ENCODE measurements around the gene MED6. TPM values are rescaled to one million over a fixed set of nuclear protein-coding genes. Genes with fewer than 3 reads are reported as not detected.

The MED6 gene
- total and polyA plus RNA-seq, 5 donors from 2014 or later: 38.7 to 82.8 (median 43.2) TPM

GRCh38 chr14:70595443-70596185 is 4.8 kb downstream of the MED6 start:
- H3K36me3 ChIP-seq (ENCODE audit: control insufficient read depth, insufficient read depth, low read length): peaks cover 66% of the 10 kb centered on the region
- Mint-ChIP-seq H3K36me3 (peaks cover 41% of the 10 kb centered on the region), H3K27me3 (peaks cover 5% of the 10 kb centered on the region), H3K27ac (no peak overlapping the region), H3K4me3 (no peak overlapping the region), H3K9me3 (peaks cover 0 to 3% (median 0%) of the 10 kb centered on the region in 7 donors), H3K4me1 (peaks cover 21 to 51% (median 27%) of the 10 kb centered on the region in 4 donors)
- no peak overlapping the region for H3K27ac ChIP-seq (ENCODE audit: insufficient read depth, low read length, poor library complexity, severe bottlenecking)
- DNase-seq: no peak
- H3K4me3 ChIP-seq (ENCODE audit: low read depth, low read length): no peak overlapping the region
- no peaks in the 10 kb centered on the region for H3K9me3 ChIP-seq (ENCODE audit: control insufficient read depth in 2 of 2, low read length in 2 of 2)
- no peaks in the 10 kb centered on the region for H3K27me3 ChIP-seq (ENCODE audit: control insufficient read depth, insufficient read depth, low read length)
- ATAC-seq (ENCODE audit: low read depth in 2 of 2): no peak
- H3K4me1 ChIP-seq (ENCODE audit: control insufficient read depth, insufficient read depth, low read length, poor library complexity, severe bottlenecking): peaks cover 17% of the 10 kb centered on the region

GRCh38 chr14:70594461-70594860 is 6.0 kb downstream of the MED6 start:
- Histone ChIP-seq H3K27ac (ENCODE audit: insufficient read depth, low read length, poor library complexity, severe bottlenecking) (no peak overlapping the region), H3K36me3 (ENCODE audit: control insufficient read depth, insufficient read depth, low read length) (peaks cover 77% of the 10 kb centered on the region), H3K4me3 (ENCODE audit: low read depth, low read length) (no peak overlapping the region), H3K4me1 (ENCODE audit: control insufficient read depth, insufficient read depth, low read length, poor library complexity, severe bottlenecking) (peaks cover 12% of the 10 kb centered on the region), H3K27me3 (ENCODE audit: control insufficient read depth, insufficient read depth, low read length) (no peaks in the 10 kb centered on the region), H3K9me3 (ENCODE audit: control insufficient read depth in 2 of 2, low read length in 2 of 2) (no peaks in the 10 kb centered on the region)
- Mint-ChIP-seq H3K4me1 (peaks cover 17 to 40% (median 21%) of the 10 kb centered on the region in 4 donors), H3K9me3 (no peaks in the 10 kb centered on the region), H3K27me3 (no peaks in the 10 kb centered on the region), H3K36me3 (peaks cover 48% of the 10 kb centered on the region), H3K4me3 (peak overlapping the region in 1 of 4 donors; percentile 63), H3K27ac (peak overlapping the region in 1 of 3 donors; percentile 16)
- DNase-seq: no peak
- ATAC-seq (ENCODE audit: low read depth in 2 of 2): no peak

GRCh38 chr14:70585231-70585630 is 15.2 kb downstream of the MED6 start:
- Histone ChIP-seq H3K9me3 (ENCODE audit: control insufficient read depth in 2 of 2, low read length in 2 of 2) (no peaks in the 10 kb centered on the region), H3K4me1 (ENCODE audit: control insufficient read depth, insufficient read depth, low read length, poor library complexity, severe bottlenecking) (no peaks in the 10 kb centered on the region), H3K4me3 (ENCODE audit: low read depth, low read length) (no peak overlapping the region), H3K27me3 (ENCODE audit: control insufficient read depth, insufficient read depth, low read length) (no peaks in the 10 kb centered on the region), H3K36me3 (ENCODE audit: control insufficient read depth, insufficient read depth, low read length) (peaks cover 82% of the 10 kb centered on the region), H3K27ac (ENCODE audit: insufficient read depth, low read length, poor library complexity, severe bottlenecking) (no peak overlapping the region)
- H3K27me3 Mint-ChIP-seq: no peaks in the 10 kb centered on the region
- H3K27ac Mint-ChIP-seq: peak overlapping the region in 1 of 3 donors; percentile 2
- H3K36me3 Mint-ChIP-seq: peaks cover 57% of the 10 kb centered on the region
- ATAC-seq (ENCODE audit: low read depth in 2 of 2): no peak
- peaks cover 0 to 18% (median 8%) of the 10 kb centered on the region in 4 donors for H3K4me1 Mint-ChIP-seq
- no peaks in the 10 kb centered on the region for H3K9me3 Mint-ChIP-seq
- DNase-seq: peak in 1 of 3 donors; percentile 5
- H3K4me3 Mint-ChIP-seq: no peak overlapping the region

GRCh38 chr14:70576891-70577290 is 23.6 kb downstream of the MED6 start:
- H3K4me3 ChIP-seq (ENCODE audit: low read depth, low read length): no peak overlapping the region
- H3K9me3 ChIP-seq (ENCODE audit: control insufficient read depth in 2 of 2, low read length in 2 of 2): no peaks in the 10 kb centered on the region
- H3K36me3 ChIP-seq (ENCODE audit: control insufficient read depth, insufficient read depth, low read length): peaks cover 33% of the 10 kb centered on the region
- Mint-ChIP-seq H3K27ac (peak overlapping the region in 1 of 3 donors; percentile 48), H3K4me3 (no peak overlapping the region), H3K9me3 (peaks cover 0 to 5% (median 0%) of the 10 kb centered on the region in 7 donors), H3K36me3 (peaks cover 52% of the 10 kb centered on the region), H3K4me1 (peaks cover 0 to 28% (median 12%) of the 10 kb centered on the region in 4 donors), H3K27me3 (no peaks in the 10 kb centered on the region)
- H3K27me3 ChIP-seq (ENCODE audit: control insufficient read depth, insufficient read depth, low read length): no peaks in the 10 kb centered on the region
- no peak overlapping the region for H3K27ac ChIP-seq (ENCODE audit: insufficient read depth, low read length, poor library complexity, severe bottlenecking)
- DNase-seq: no peak
- no peak for ATAC-seq (ENCODE audit: low read depth in 2 of 2)
- no peaks in the 10 kb centered on the region for H3K4me1 ChIP-seq (ENCODE audit: control insufficient read depth, insufficient read depth, low read length, poor library complexity, severe bottlenecking)

GRCh38 chr14:70573050-70573449 is 27.4 kb downstream of the MED6 start:
- ATAC-seq (ENCODE audit: low read depth in 2 of 2): no peak
- Mint-ChIP-seq H3K27me3 (no peaks in the 10 kb centered on the region), H3K4me1 (peaks cover 0 to 31% (median 24%) of the 10 kb centered on the region in 4 donors), H3K36me3 (peaks cover 44% of the 10 kb centered on the region), H3K4me3 (no peak overlapping the region), H3K9me3 (peaks cover 0 to 5% (median 0%) of the 10 kb centered on the region in 7 donors), H3K27ac (no peak overlapping the region)
- Histone ChIP-seq H3K36me3 (ENCODE audit: control insufficient read depth, insufficient read depth, low read length) (peaks cover 14% of the 10 kb centered on the region), H3K9me3 (ENCODE audit: control insufficient read depth in 2 of 2, low read length in 2 of 2) (no peaks in the 10 kb centered on the region), H3K4me1 (ENCODE audit: control insufficient read depth, insufficient read depth, low read length, poor library complexity, severe bottlenecking) (no peaks in the 10 kb centered on the region), H3K27me3 (ENCODE audit: control insufficient read depth, insufficient read depth, low read length) (no peaks in the 10 kb centered on the region), H3K27ac (ENCODE audit: insufficient read depth, low read length, poor library complexity, severe bottlenecking) (no peak overlapping the region), H3K4me3 (ENCODE audit: low read depth, low read length) (no peak overlapping the region)
- DNase-seq: no peak

GRCh38 chr14:70571139-70571538 is 29.3 kb downstream of the MED6 start:
- no peak for DNase-seq
- H3K27ac ChIP-seq (ENCODE audit: insufficient read depth, low read length, poor library complexity, severe bottlenecking): no peak overlapping the region
- no peaks in the 10 kb centered on the region for H3K9me3 ChIP-seq (ENCODE audit: control insufficient read depth in 2 of 2, low read length in 2 of 2)
- no peak overlapping the region for H3K4me3 ChIP-seq (ENCODE audit: low read depth, low read length)
- no peaks in the 10 kb centered on the region for H3K4me1 ChIP-seq (ENCODE audit: control insufficient read depth, insufficient read depth, low read length, poor library complexity, severe bottlenecking)
- no peaks in the 10 kb centered on the region for H3K27me3 ChIP-seq (ENCODE audit: control insufficient read depth, insufficient read depth, low read length)
- Mint-ChIP-seq H3K27ac (peak overlapping the region in 1 of 3 donors; percentile 28), H3K4me3 (no peak overlapping the region), H3K27me3 (no peaks in the 10 kb centered on the region), H3K4me1 (peaks cover 0 to 26% (median 19%) of the 10 kb centered on the region in 4 donors), H3K36me3 (peaks cover 50% of the 10 kb centered on the region), H3K9me3 (peaks cover 0 to 7% (median 0%) of the 10 kb centered on the region in 7 donors)
- no peak for ATAC-seq (ENCODE audit: low read depth in 2 of 2)
- peaks cover 13% of the 10 kb centered on the region for H3K36me3 ChIP-seq (ENCODE audit: control insufficient read depth, insufficient read depth, low read length)

GRCh38 chr14:70567791-70568190 is 32.7 kb downstream of the MED6 start:
- no peak overlapping the region for H3K27ac Mint-ChIP-seq
- no peak overlapping the region for H3K4me3 Mint-ChIP-seq
- H3K4me1 Mint-ChIP-seq: peaks cover 0 to 24% (median 18%) of the 10 kb centered on the region in 4 donors

More at GRCh38 chr14:70567791-70568190, 32.7 kb downstream of the MED6 start:
- H3K27me3 ChIP-seq (ENCODE audit: control insufficient read depth, insufficient read depth, low read length): no peaks in the 10 kb centered on the region
- no peak for ATAC-seq (ENCODE audit: low read depth in 2 of 2)
- peaks cover 36% of the 10 kb centered on the region for H3K36me3 ChIP-seq (ENCODE audit: control insufficient read depth, insufficient read depth, low read length)
- no peaks in the 10 kb centered on the region for H3K27me3 Mint-ChIP-seq
- H3K36me3 Mint-ChIP-seq: peaks cover 63% of the 10 kb centered on the region
- H3K4me1 ChIP-seq (ENCODE audit: control insufficient read depth, insufficient read depth, low read length, poor library complexity, severe bottlenecking): no peaks in the 10 kb centered on the region
- DNase-seq: peak in 1 of 3 donors; percentile 55
- H3K4me3 ChIP-seq (ENCODE audit: low read depth, low read length): no peak overlapping the region
- peaks cover 8 to 12% of the 10 kb centered on the region in 2 experiments for H3K9me3 ChIP-seq (ENCODE audit: control insufficient read depth in 2 of 2, low read length in 2 of 2)
- no peak overlapping the region for H3K27ac ChIP-seq (ENCODE audit: insufficient read depth, low read length, poor library complexity, severe bottlenecking)
- peaks cover 1 to 10% (median 7%) of the 10 kb centered on the region in 7 donors for H3K9me3 Mint-ChIP-seq
